Endothelial cell of umbilical vein (primary cell): ENCODE measurements around the gene HDLBP. TPM values are rescaled to one million over a fixed set of nuclear protein-coding genes. Genes with fewer than 3 reads are reported as not detected.

Source experiments
- BruUV-seq: library from RNA; stranded (reverse); fragments of 400-500 nt; replicated peaks from 2 replicates; lab custom pipeline; 2021; lab: Mats Ljungman, UMichigan
- CTCF ChIA-PET: fragments of 300-600, 350-600 bp; sonication (Branson Sonifier 250); formaldehyde crosslinking; loops from one replicate; lab custom pipeline; 2021; ENCODE audit warnings: antibody characterized with exemption, inconsistent platforms; lab: Charles Lee
- POLR2A ChIA-PET: fragments of 300-600, 350-600 bp; sonication (Branson Sonifier 250); formaldehyde crosslinking; loops from one replicate; lab custom pipeline; 2021; ENCODE audit warnings: antibody characterized with exemption, inconsistent platforms; lab: Charles Lee
- DNase-seq: peaks from one replicate; pipeline ENCODE4 v3.0.0-alpha.2; 2011; ENCODE audit warnings: low read depth, low spot score
- FAIRE-seq: peaks from 2 replicates; lab custom pipeline; 2011; peaks lifted over from hg19 to GRCh38; lab: Jason Lieb, UNC
- H2AFZ ChIP-seq: 2 replicates; pipeline ENCODE4 v1.6.0; 2012; ENCODE audit warnings: low read depth, low read length, control low read depth, inconsistent platforms
- H3K27ac ChIP-seq: 2 replicates; pipeline ENCODE4 v1.5.1; 2011; ENCODE audit warnings: low read depth, mild to moderate bottlenecking, control low read depth, low read length, moderate library complexity; ENCODE audit not compliant: insufficient read depth
- H3K27me3 ChIP-seq, 2 experiments: 2 replicates each; pipeline versions ENCODE4 v1.6.0 to v1.6.1; 2011; ENCODE audit warnings: low read length in 2 of 2, mixed read lengths in 1 of 2; ENCODE audit not compliant: control insufficient read depth in 2 of 2, insufficient read depth in 2 of 2
- H3K36me3 ChIP-seq, 2 experiments: 2 replicates in 1 of 2; 3 replicates in 1 of 2; pipeline ENCODE4 v1.5.1; 2011; ENCODE audit warnings: low read length in 2 of 2, mild to moderate bottlenecking in 1 of 2, moderate library complexity in 1 of 2; ENCODE audit not compliant: control insufficient read depth in 2 of 2, insufficient read depth in 2 of 2; ENCODE audit errors: extremely low read depth in 1 of 2
- H3K4me1 ChIP-seq: 3 replicates; pipeline ENCODE4 v1.5.1; 2011; ENCODE audit warnings: mild to moderate bottlenecking, low read length; ENCODE audit not compliant: control insufficient read depth, insufficient read depth; ENCODE audit errors: extremely low read depth
- H3K4me2 ChIP-seq: 2 replicates; pipeline ENCODE4 v1.6.1; 2011; ENCODE audit warnings: low read length, control low read depth, mixed read lengths; ENCODE audit not compliant: insufficient read depth
- H3K4me3 ChIP-seq, 3 experiments: fragments of 200-600 bp in 1 of 3; sonication (generic), shearing (Covaris generic) in 1 of 3; replicated peaks in 1 of 3; 2 replicates each; pipeline ENCODE4 v1.5.1; 2011 to 2016; ENCODE audit warnings: control low read depth in 3 of 3, low read length in 3 of 3, mild to moderate bottlenecking in 2 of 3, inconsistent platforms in 1 of 3, low read depth in 1 of 3, moderate library complexity in 1 of 3; ENCODE audit not compliant: insufficient read depth in 1 of 3
- H3K79me2 ChIP-seq: 2 replicates; pipeline ENCODE4 v1.6.0; 2012; ENCODE audit warnings: low read length, inconsistent platforms; ENCODE audit not compliant: control insufficient read depth, insufficient read depth
- H3K9ac ChIP-seq: replicated peaks from 2 replicates; pipeline ENCODE3; 2011; ENCODE audit warnings: low read length, control low read depth; ENCODE audit not compliant: insufficient read depth; ENCODE audit errors: extremely low read depth
- H3K9me1 ChIP-seq: replicated peaks from 3 replicates; pipeline ENCODE4 v1.6.0; 2011; ENCODE audit warnings: mild to moderate bottlenecking, low read length; ENCODE audit not compliant: control insufficient read depth, insufficient read depth; ENCODE audit errors: extremely low read depth
- H3K9me3 ChIP-seq: replicated peaks from 2 replicates; pipeline ENCODE4 v1.5.1; 2012; ENCODE audit warnings: low read length, inconsistent platforms; ENCODE audit not compliant: control insufficient read depth, insufficient read depth
- H4K20me1 ChIP-seq: replicated peaks from 2 replicates; pipeline ENCODE3; 2011; ENCODE audit warnings: mild to moderate bottlenecking, low read length; ENCODE audit not compliant: control insufficient read depth, insufficient read depth; ENCODE audit errors: extremely low read depth
- EZH2 ChIP-seq: IDR thresholded peaks from 2 replicates; pipeline ENCODE4 v1.6.1; 2012; ENCODE audit warnings: borderline replicate concordance, low read depth, mild to moderate bottlenecking, moderate library complexity, low read length, inconsistent platforms; ENCODE audit not compliant: severe bottlenecking
- FOS ChIP-seq: IDR thresholded peaks from 2 replicates; pipeline ENCODE4 v1.6.1; 2011; ENCODE audit warnings: mild to moderate bottlenecking, low read length, moderate library complexity, borderline replicate concordance; ENCODE audit not compliant: insufficient read depth
- GATA2 ChIP-seq: IDR thresholded peaks from 2 replicates; pipeline ENCODE4 v1.7.0; 2011; ENCODE audit warnings: low read depth, mild to moderate bottlenecking, moderate library complexity, mixed read lengths, low read length; ENCODE audit not compliant: insufficient read length, insufficient read depth
- JUN ChIP-seq: IDR thresholded peaks from 2 replicates; pipeline ENCODE4 v1.6.1; 2011; ENCODE audit warnings: borderline replicate concordance, low read depth; ENCODE audit not compliant: insufficient read length, insufficient read depth
- MYC ChIP-seq: IDR thresholded peaks from one replicate; pipeline ENCODE4 v1.6.1; 2011; ENCODE audit warnings: mild to moderate bottlenecking, low read depth, low read length
- POLR2A ChIP-seq: IDR thresholded peaks from 2 replicates; pipeline ENCODE4 v1.6.1; 2012; ENCODE audit warnings: low read depth, mild to moderate bottlenecking, control low read depth, low read length
- POLR2AphosphoS5 ChIP-seq: IDR thresholded peaks from 2 replicates; pipeline ENCODE4 v1.6.1; 2012; ENCODE audit warnings: low read depth, mild to moderate bottlenecking, control low read depth, low read length, moderate library complexity; ENCODE audit not compliant: insufficient read depth
- dilution Hi-C: fragments of 300-500 bp; cut with MboI; formaldehyde crosslinking; loops from one replicate; pipeline ENCODE4 v1.15.0; 2019; ENCODE audit warnings: low sequenced_read_pairs; ENCODE audit not compliant: extremely low pct_ligation_motif_present
- intact Hi-C: fragments of 100-400 bp; cut with micrococcal nuclease; formaldehyde crosslinking; loops from one replicate; pipeline ENCODE4 v1.10.0; 2022
- polyA plus RNA-seq, 4 experiments: library from polyadenylated mRNA; depleted of rRNA in 3 of 4; stranded (reverse) in 3 of 4; unstranded in 1 of 4; fragments of >200 nt; gene quantifications; 2 replicates each; pipeline versions ENCODE4 v1.2.1 to v1.2.3, GENCODE V29; 2011 to 2012; ENCODE audit warnings: missing spikeins in 1 of 4
- total RNA-seq: library from RNA; stranded (reverse); gene quantifications from 2 replicates; pipeline ENCODE4 v1.2.3, GENCODE V29; 2021
- TF ChIP-seq, protein P1 (sequence below): IDR thresholded peaks from 2 replicates; pipeline ENCODE4 v1.6.1; 2011; ENCODE audit not compliant: insufficient read depth, insufficient read length
- TF ChIP-seq, protein P2 (sequence below), 2 donors: IDR thresholded peaks; 1 replicate in 1 of 2; 2 replicates in 1 of 2; pipeline ENCODE4 v1.5.1; 2011; ENCODE audit warnings: low read length in 2 of 2, mild to moderate bottlenecking in 2 of 2, moderate library complexity in 2 of 2, control low read depth in 1 of 2, inconsistent platforms in 1 of 2, low read depth in 1 of 2; ENCODE audit not compliant: insufficient read depth in 1 of 2; ENCODE audit errors: extremely low read depth in 1 of 2

HDLBP gene
- total and polyA plus RNA-seq, 2 donors (not counting 3 experiments of a cell fraction or from before 2014, with no cell fraction given), result 379 to 569 TPM

DNA sequence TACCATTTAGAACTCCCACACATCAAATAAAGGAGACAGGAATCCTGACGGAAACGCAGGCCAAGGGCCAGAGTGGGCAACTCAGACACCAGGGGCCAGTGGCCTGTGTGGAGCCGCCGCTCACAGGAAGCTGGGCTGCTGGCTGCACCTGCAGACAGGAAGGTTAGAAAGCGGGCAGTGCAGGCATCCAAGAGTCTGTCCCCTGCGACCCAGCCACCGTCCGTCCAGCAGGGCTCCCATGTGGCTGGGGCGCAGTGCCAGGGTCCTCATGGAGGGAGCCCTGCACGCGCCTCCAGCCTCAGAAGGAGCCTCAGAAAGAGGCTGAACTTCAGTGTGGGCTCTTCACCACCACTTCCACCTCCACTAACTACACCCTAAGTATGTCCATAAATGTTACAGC is 129.5 kb downstream of the HDLBP start:
- dilution Hi-C loops, result no loop called here
- CTCF ChIA-PET, result no interaction called here
- Histone ChIP-seq H2AFZ (no peak overlapping the region), H3K4me1 (no peaks in the 10 kb centered on the region), H3K36me3 (peaks cover 0 to 5% of the 10 kb centered on the region in 2 experiments), H3K4me3 (no peak overlapping the region), H3K9me3 (no peaks in the 10 kb centered on the region), H4K20me1 (no peaks in the 10 kb centered on the region), H3K27me3 (no peaks in the 10 kb centered on the region), H3K9ac (no peak overlapping the region), H3K4me2 (no peak overlapping the region), H3K9me1 (no peaks in the 10 kb centered on the region), H3K79me2 (no peaks in the 10 kb centered on the region), H3K27ac (no peak overlapping the region)
- intact Hi-C loops, result no loop called here
- POLR2A ChIA-PET, result interaction anchor here (0.6 kb wide), 1 partner anchor 341 kb away, joined by 3 read pairs; no protein-coding TSS in a partner anchor
- DNase-seq, result no peak
- no peak for FAIRE-seq
- BruUV-seq, result no TSS peak
- TF ChIP-seq FOS, result no peak

DNA sequence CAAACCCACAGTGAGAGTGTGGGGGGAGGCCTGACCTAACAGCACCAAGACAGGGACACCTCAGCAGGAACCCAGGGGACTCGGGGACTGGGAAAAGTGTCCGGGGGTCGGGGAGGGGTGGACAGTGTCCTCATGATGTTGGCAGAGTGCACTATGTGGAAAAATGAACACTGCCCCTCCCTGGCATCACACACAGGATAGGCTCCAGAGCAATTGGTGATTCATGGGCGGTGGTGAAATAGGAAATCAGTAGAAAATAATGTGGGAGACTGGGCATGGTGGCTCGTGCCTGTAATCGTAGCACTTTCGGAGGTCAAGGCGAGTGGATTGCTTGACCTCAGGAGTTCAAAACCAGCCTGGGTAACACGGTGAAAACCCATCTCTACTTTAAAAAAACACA is 130.6 kb downstream of the HDLBP start:
- Histone ChIP-seq H3K79me2 (no peaks in the 10 kb centered on the region), H3K36me3 (peaks cover 0 to 5% of the 10 kb centered on the region in 2 experiments), H3K27ac (no peak overlapping the region), H3K4me3 (no peak overlapping the region), H3K9me3 (no peaks in the 10 kb centered on the region), H3K9me1 (no peaks in the 10 kb centered on the region), H3K9ac (no peak overlapping the region), H3K4me1 (no peaks in the 10 kb centered on the region), H4K20me1 (no peaks in the 10 kb centered on the region), H3K27me3 (no peaks in the 10 kb centered on the region), H2AFZ (no peak overlapping the region), H3K4me2 (no peak overlapping the region)
- no peak for DNase-seq
- TF ChIP-seq POLR2AphosphoS5, result no peak
- TF ChIP-seq EZH2, result no peak
- TF ChIP-seq GATA2, result no peak
- no peak for TF ChIP-seq JUN
- TF ChIP-seq MYC, result no peak
- TF ChIP-seq, protein P1, sequence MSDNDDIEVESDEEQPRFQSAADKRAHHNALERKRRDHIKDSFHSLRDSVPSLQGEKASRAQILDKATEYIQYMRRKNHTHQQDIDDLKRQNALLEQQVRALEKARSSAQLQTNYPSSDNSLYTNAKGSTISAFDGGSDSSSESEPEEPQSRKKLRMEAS, result no peak
- TF ChIP-seq POLR2A, result no peak
- TF ChIP-seq FOS, result no peak
- TF ChIP-seq, protein P2, sequence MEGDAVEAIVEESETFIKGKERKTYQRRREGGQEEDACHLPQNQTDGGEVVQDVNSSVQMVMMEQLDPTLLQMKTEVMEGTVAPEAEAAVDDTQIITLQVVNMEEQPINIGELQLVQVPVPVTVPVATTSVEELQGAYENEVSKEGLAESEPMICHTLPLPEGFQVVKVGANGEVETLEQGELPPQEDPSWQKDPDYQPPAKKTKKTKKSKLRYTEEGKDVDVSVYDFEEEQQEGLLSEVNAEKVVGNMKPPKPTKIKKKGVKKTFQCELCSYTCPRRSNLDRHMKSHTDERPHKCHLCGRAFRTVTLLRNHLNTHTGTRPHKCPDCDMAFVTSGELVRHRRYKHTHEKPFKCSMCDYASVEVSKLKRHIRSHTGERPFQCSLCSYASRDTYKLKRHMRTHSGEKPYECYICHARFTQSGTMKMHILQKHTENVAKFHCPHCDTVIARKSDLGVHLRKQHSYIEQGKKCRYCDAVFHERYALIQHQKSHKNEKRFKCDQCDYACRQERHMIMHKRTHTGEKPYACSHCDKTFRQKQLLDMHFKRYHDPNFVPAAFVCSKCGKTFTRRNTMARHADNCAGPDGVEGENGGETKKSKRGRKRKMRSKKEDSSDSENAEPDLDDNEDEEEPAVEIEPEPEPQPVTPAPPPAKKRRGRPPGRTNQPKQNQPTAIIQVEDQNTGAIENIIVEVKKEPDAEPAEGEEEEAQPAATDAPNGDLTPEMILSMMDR (IDR thresholded peaks at IDR 0.05; ENCODE audit: extremely low read depth in 1 of 2, insufficient read depth in 1 of 2, low read depth in 1 of 2, low read length in 2 of 2), result no peak
- ChIA-PET POLR2A (no interaction called here), CTCF (no interaction called here)
- no peak for FAIRE-seq
- dilution Hi-C loops, result no loop called here
- BruUV-seq, result no TSS peak
- intact Hi-C loops, result no loop called here
